H1 (cell line): ENCODE data around the gene CRPPA. TPM values are rescaled to one million over a fixed set of nuclear protein-coding genes. Genes with fewer than 3 reads are reported as not detected.

Source experiments
- CTCF ChIA-PET: fragments of 300-600 bp; sonication (Branson Sonifier 250); formaldehyde crosslinking; loops from one replicate; lab custom pipeline; 2021; ENCODE audit not compliant: partially characterized antibody; lab: Charles Lee
- POLR2A ChIA-PET: fragments of 300-600 bp; sonication (Branson Sonifier 250); formaldehyde crosslinking; loops from one replicate; lab custom pipeline; 2021; ENCODE audit warnings: inconsistent platforms; ENCODE audit not compliant: partially characterized antibody; lab: Charles Lee
- DNase-seq, 2 experiments: peaks; one replicate each; pipeline versions ENCODE4 v3.0.0 to v3.0.0-alpha.2; 2010 to 2022; ENCODE audit warnings: low spot score in 2 of 2, low read depth in 1 of 2, mixed read lengths in 1 of 2
- FAIRE-seq: peaks from 2 replicates; lab custom pipeline; 2011; peaks lifted over from hg19 to GRCh38; lab: Jason Lieb, UNC
- H2AFZ ChIP-seq: 2 replicates; pipeline ENCODE4 v1.8.1; 2012; ENCODE audit warnings: low read length, inconsistent platforms
- H2AK5ac ChIP-seq: 2 replicates; pipeline ENCODE4 v1.6.1; 2013; ENCODE audit warnings: low read depth, low read length
- H2BK120ac ChIP-seq: replicated peaks from 2 replicates; pipeline ENCODE3; 2013; ENCODE audit warnings: low read depth, low read length, inconsistent platforms
- H2BK12ac ChIP-seq: 2 replicates; pipeline ENCODE4 v1.6.1; 2013; ENCODE audit warnings: low read depth, low read length
- H2BK15ac ChIP-seq: 2 replicates; pipeline ENCODE4 v1.6.1; 2013; ENCODE audit warnings: low read length
- H2BK20ac ChIP-seq: 2 replicates; pipeline ENCODE4 v1.6.1; 2013; ENCODE audit warnings: low read length
- H2BK5ac ChIP-seq: 2 replicates; pipeline ENCODE4 v1.6.1; 2013; ENCODE audit warnings: low read depth, low read length
- H3K14ac ChIP-seq: 2 replicates; pipeline ENCODE4 v1.6.1; 2013; ENCODE audit warnings: inconsistent platforms; ENCODE audit not compliant: insufficient read length
- H3K18ac ChIP-seq: 2 replicates; pipeline ENCODE4 v1.6.1; 2013; ENCODE audit warnings: low read length; ENCODE audit errors: extremely low read depth
- H3K23ac ChIP-seq: 2 replicates; pipeline ENCODE4 v1.6.1; 2013; ENCODE audit warnings: inconsistent platforms; ENCODE audit not compliant: insufficient read length
- H3K23me2 ChIP-seq: 2 replicates; pipeline ENCODE4 v1.6.1; 2013; ENCODE audit warnings: low read depth, low read length
- H3K27ac ChIP-seq: 2 replicates; pipeline ENCODE4 v1.6.1; 2011; ENCODE audit warnings: low read depth, low read length, inconsistent platforms
- H3K27me3 ChIP-seq, 4 experiments: replicated peaks in 1 of 4; 1 replicate in 1 of 4; 2 replicates in 3 of 4; pipeline versions ENCODE4 v1.6.1 to v1.8.1; 2011 to 2013; ENCODE audit warnings: low read length in 3 of 4, mild to moderate bottlenecking in 3 of 4, inconsistent platforms in 2 of 4, mixed read lengths in 2 of 4, moderate library complexity in 1 of 4; ENCODE audit not compliant: control insufficient read depth in 3 of 4, insufficient read depth in 3 of 4; ENCODE audit errors: extremely low read depth in 1 of 4
- H3K36me3 ChIP-seq, 4 experiments: 2 replicates each; pipeline versions ENCODE4 v1.6.1 to v1.8.1; 2011 to 2013; ENCODE audit warnings: mild to moderate bottlenecking in 4 of 4, low read length in 3 of 4, moderate library complexity in 2 of 4, control low read depth in 1 of 4, inconsistent platforms in 1 of 4; ENCODE audit not compliant: insufficient read depth in 4 of 4, control insufficient read depth in 2 of 4
- H3K4ac ChIP-seq: replicated peaks from 2 replicates; pipeline ENCODE3; 2013; ENCODE audit warnings: low read length, low read depth, mixed read lengths, inconsistent platforms; ENCODE audit not compliant: insufficient read length
- H3K4me1 ChIP-seq, 4 experiments: replicated peaks in 1 of 4; 1 replicate in 1 of 4; 2 replicates in 3 of 4; pipeline versions ENCODE4 v1.6.1 to v1.8.1; 2011 to 2013; ENCODE audit warnings: low read length in 3 of 4, inconsistent platforms in 2 of 4, mixed read lengths in 1 of 4; ENCODE audit not compliant: insufficient read depth in 4 of 4, control insufficient read depth in 3 of 4
- H3K4me2 ChIP-seq, 2 experiments: 2 replicates each; pipeline versions ENCODE4 v1.6.1 to v1.8.1; 2011 to 2013; ENCODE audit warnings: low read depth in 2 of 2, low read length in 2 of 2, control low read depth in 1 of 2, inconsistent platforms in 1 of 2, mild to moderate bottlenecking in 1 of 2; ENCODE audit not compliant: insufficient read depth in 1 of 2
- H3K4me3 ChIP-seq, 4 experiments: fragments of 200-600, 300-600 bp in 1 of 4; sonication (generic), shearing (Covaris generic), sonication (Bioruptor Twin) in 1 of 4; 2 replicates each; pipeline versions ENCODE4 v1.5.1 to v1.8.1; 2011 to 2016; ENCODE audit warnings: low read length in 4 of 4, low read depth in 3 of 4, control low read depth in 2 of 4, inconsistent platforms in 2 of 4, mild to moderate bottlenecking in 2 of 4, mixed read lengths in 1 of 4, moderate library complexity in 1 of 4; ENCODE audit not compliant: insufficient read depth in 2 of 4; ENCODE audit errors: extremely low read depth in 1 of 4
- H3K56ac ChIP-seq: replicated peaks from 2 replicates; pipeline ENCODE3; 2013; ENCODE audit warnings: low read depth, mild to moderate bottlenecking, mixed read lengths, low read length, inconsistent platforms; ENCODE audit not compliant: insufficient read length
- H3K79me1 ChIP-seq: 2 replicates; pipeline ENCODE4 v1.6.1; 2013; ENCODE audit warnings: low read depth, low read length, control low read depth
- H3K79me2 ChIP-seq, 2 experiments: 2 replicates each; pipeline versions ENCODE4 v1.6.1 to v1.8.1; 2012 to 2013; ENCODE audit warnings: low read length in 2 of 2, mild to moderate bottlenecking in 2 of 2, inconsistent platforms in 1 of 2; ENCODE audit not compliant: insufficient read depth in 2 of 2, control insufficient read depth in 1 of 2
- H3K9ac ChIP-seq, 4 experiments: replicated peaks in 1 of 4; 1 replicate in 1 of 4; 2 replicates in 3 of 4; pipeline versions ENCODE4 v1.6.1 to v1.8.1; 2011 to 2013; ENCODE audit warnings: low read depth in 3 of 4, low read length in 3 of 4, control low read depth in 2 of 4, mild to moderate bottlenecking in 2 of 4, moderate library complexity in 2 of 4, inconsistent platforms in 1 of 4; ENCODE audit errors: extremely low read depth in 1 of 4
- H3K9me3 ChIP-seq, 2 experiments: 2 replicates each; pipeline versions ENCODE4 v1.6.1 to v1.8.1; 2012 to 2013; ENCODE audit warnings: mild to moderate bottlenecking in 2 of 2, moderate library complexity in 2 of 2, control low read depth in 1 of 2, inconsistent platforms in 1 of 2, low read depth in 1 of 2, low read length in 1 of 2, mixed read lengths in 1 of 2; ENCODE audit not compliant: insufficient read depth in 2 of 2
- H4K20me1 ChIP-seq, 2 experiments: replicated peaks in 1 of 2; 2 replicates each; pipeline versions ENCODE3 to v1.8.1; 2011 to 2013; ENCODE audit warnings: inconsistent platforms in 2 of 2, low read length in 2 of 2, mild to moderate bottlenecking in 1 of 2; ENCODE audit not compliant: insufficient read depth in 2 of 2, control insufficient read depth in 1 of 2
- H4K5ac ChIP-seq: 2 replicates; pipeline ENCODE4 v1.6.1; 2013; ENCODE audit warnings: low read length, low read depth, mixed read lengths, inconsistent platforms; ENCODE audit not compliant: insufficient read length
- H4K8ac ChIP-seq: 2 replicates; pipeline ENCODE4 v1.8.0; 2013; ENCODE audit warnings: mild to moderate bottlenecking, moderate library complexity, low read length, inconsistent platforms; ENCODE audit not compliant: insufficient read depth; ENCODE audit errors: extremely low read depth
- H4K91ac ChIP-seq: replicated peaks from 2 replicates; pipeline ENCODE3; 2013; ENCODE audit warnings: low read length, mixed read lengths, inconsistent platforms; ENCODE audit not compliant: insufficient read length
- CEBPB ChIP-seq: IDR thresholded peaks from 2 replicates; pipeline ENCODE4 v1.6.1; 2012; ENCODE audit warnings: low read depth, low read length
- CTBP2 ChIP-seq: IDR thresholded peaks from 2 replicates; pipeline ENCODE4 v1.7.0; 2011; ENCODE audit warnings: borderline replicate concordance, mild to moderate bottlenecking, moderate library complexity, mixed read lengths, low read length; ENCODE audit not compliant: insufficient read depth, insufficient read length
- EGR1 ChIP-seq: IDR thresholded peaks from 2 replicates; pipeline ENCODE4 v1.6.1; 2011; ENCODE audit warnings: low read depth, low read length, borderline replicate concordance
- EP300 ChIP-seq, 2 experiments: IDR thresholded peaks; 1 replicate in 1 of 2; 2 replicates in 1 of 2; pipeline ENCODE4 v1.6.1; 2011 to 2012; ENCODE audit warnings: low read depth in 2 of 2, low read length in 2 of 2, mild to moderate bottlenecking in 2 of 2, borderline replicate concordance in 1 of 2, inconsistent platforms in 1 of 2, moderate library complexity in 1 of 2
- JUND ChIP-seq: IDR thresholded peaks from 2 replicates; pipeline ENCODE4 v1.6.1; 2011; ENCODE audit warnings: mild to moderate bottlenecking, improper control_type of control experiment, low read length
- KDM1A ChIP-seq: fragments of 200-600, 300-600 bp; sonication (generic); IDR thresholded peaks from 2 replicates; pipeline ENCODE4 v1.7.1; 2016; ENCODE audit warnings: mild to moderate bottlenecking, low read length, borderline replicate concordance
- MAX ChIP-seq: IDR thresholded peaks from 2 replicates; pipeline ENCODE4 v1.6.1; 2012; ENCODE audit warnings: inconsistent platforms
- NANOG ChIP-seq: IDR thresholded peaks from 2 replicates; pipeline ENCODE4 v1.6.1; 2011; ENCODE audit warnings: low read length, low read depth, mild to moderate bottlenecking, inconsistent platforms; ENCODE audit not compliant: insufficient read depth, poor library complexity, severe bottlenecking
- NRF1 ChIP-seq: IDR thresholded peaks from 2 replicates; pipeline ENCODE4 v1.6.1; 2011; ENCODE audit warnings: mild to moderate bottlenecking, low read depth, low read length, improper control_type of control experiment
- RFX5 ChIP-seq: IDR thresholded peaks from 2 replicates; pipeline ENCODE4 v1.6.1; 2011; ENCODE audit warnings: low read depth, low read length, improper control_type of control experiment, borderline replicate concordance
- RNF2 ChIP-seq: fragments of 200-900, 300-1000 bp; sonication (generic); IDR thresholded peaks from 2 replicates; pipeline ENCODE4 v1.7.1; 2016; ENCODE audit warnings: borderline replicate concordance, low read depth, mild to moderate bottlenecking, antibody characterized with exemption, low read length; ENCODE audit not compliant: poor library complexity, severe bottlenecking; ENCODE audit errors: missing control alignments
- SAP30 ChIP-seq: fragments of 300-600 bp; sonication (generic); IDR thresholded peaks from 2 replicates; pipeline ENCODE4 v1.7.1; 2012; ENCODE audit warnings: low read length, moderate library complexity, mild to moderate bottlenecking, inconsistent platforms; ENCODE audit not compliant: insufficient read depth, insufficient replicate concordance
- SUZ12 ChIP-seq: fragments of 200-600 bp; sonication (generic); IDR thresholded peaks from 2 replicates; pipeline ENCODE4 v1.6.1; 2012; ENCODE audit warnings: mild to moderate bottlenecking, inconsistent platforms, low read length, moderate library complexity, mixed read lengths
- TAF1 ChIP-seq: IDR thresholded peaks from 2 replicates; pipeline ENCODE4 v1.6.1; 2011; ENCODE audit warnings: mild to moderate bottlenecking, low read depth, low read length
- WGBS, 2 experiments: shearing (Covaris generic) in 1 of 2; methylation state at CpG; one replicate each; pipeline versions ENCODE4 v1.1.6 to v1.1.7; 2013 to 2015; ENCODE audit warnings: low lambda C conversion rate in 2 of 2, mixed read lengths in 2 of 2, inconsistent platforms in 1 of 2, low coverage in 1 of 2, missing lambda C conversion rate in 1 of 2; ENCODE audit not compliant: insufficient replicate concordance in 2 of 2, insufficient coverage in 1 of 2, insufficient read length in 1 of 2; ENCODE audit errors: extremely low coverage in 1 of 2, missing lambda C conversion rate in 1 of 2; 5-methylcytosine and 5-hydroxymethylcytosine counted together
- polyA plus RNA-seq, 7 experiments: library from polyadenylated mRNA; depleted of rRNA in 3 of 7; stranded (reverse) in 5 of 7; unstranded in 2 of 7; fragments of >200 nt in 5 of 7; fragments of 200-250 nt in 2 of 7; gene quantifications; 1 replicate in 5 of 7; 2 replicates in 1 of 7; 4 replicates in 1 of 7; pipeline versions ENCODE4 v1.2.1 to v1.2.3, GENCODE V29; 2011 to 2013; ENCODE audit warnings: missing spikeins in 2 of 7, mixed read lengths in 2 of 7
- total RNA-seq: library from RNA; stranded (reverse); fragmentation: NEBNext Ultra II Directional; extraction: Animal tissue kit (Norgen Biotek cat#: 25700); gene quantifications from 2 replicates; pipeline ENCODE4 v1.2.1, GENCODE V29; 2021

Gene CRPPA
- total and polyA plus RNA-seq, 2 of the 8 experiments (the other 6 are each of a cell fraction or from before 2014, with no cell fraction given), result 0.23 to 0.39 TPM

DNA sequence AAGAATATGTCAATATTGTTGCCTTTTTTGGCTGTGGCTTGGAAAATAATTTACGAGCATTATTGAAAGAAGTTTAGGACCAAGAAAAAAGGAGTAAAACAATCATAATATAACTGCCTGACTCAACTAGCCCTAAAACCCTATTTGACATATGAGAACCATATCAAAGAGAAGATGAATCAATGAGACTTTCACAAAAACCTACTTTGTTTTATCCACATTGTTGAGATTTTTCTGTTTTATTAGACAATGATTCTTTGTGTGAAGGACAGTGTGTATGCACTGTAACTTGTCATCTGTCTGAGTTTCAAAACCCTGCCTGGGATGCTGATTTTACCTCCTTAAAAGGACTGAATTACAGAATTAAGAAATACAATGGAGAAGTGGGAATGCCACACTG lies 25.2 kb upstream of the CRPPA start:
- no peak overlapping the region for H2AK5ac ChIP-seq
- no peak overlapping the region for H2BK20ac ChIP-seq
- ChIA-PET CTCF (interaction anchor here (1.1 kb wide), 1 partner anchor 27 kb away, joined by 3 read pairs; no protein-coding TSS in a partner anchor), POLR2A (no interaction called here)
- no peak for DNase-seq
- no peak overlapping the region for H3K23ac ChIP-seq
- no peaks in the 10 kb centered on the region for H3K9me3 ChIP-seq
- H2BK120ac ChIP-seq, result no peak overlapping the region
- no peak overlapping the region for H3K9ac ChIP-seq
- H3K4me2 ChIP-seq, result no peak overlapping the region
- WGBS, 2 experiments, result 91% methylated on average over 1 of the region's 1 CpG; no CpG with 5 or more reads in 1 of the 2 experiments
- H4K5ac ChIP-seq, result no peak overlapping the region
- no peaks in the 10 kb centered on the region for H3K79me1 ChIP-seq
- no peak overlapping the region for H3K56ac ChIP-seq
- H3K23me2 ChIP-seq, result no peaks in the 10 kb centered on the region
- H3K79me2 ChIP-seq, result no peaks in the 10 kb centered on the region
- H3K18ac ChIP-seq, result no peak overlapping the region
- H4K91ac ChIP-seq, result no peak overlapping the region
- no peak overlapping the region for H3K4me3 ChIP-seq
- no peak overlapping the region for H4K8ac ChIP-seq
- H2BK12ac ChIP-seq, result no peak overlapping the region
- H3K27me3 ChIP-seq, result no peaks in the 10 kb centered on the region
- no peak overlapping the region for H2AFZ ChIP-seq
- no peaks in the 10 kb centered on the region for H4K20me1 ChIP-seq
- no peak overlapping the region for H2BK5ac ChIP-seq
- no peak for FAIRE-seq
- H3K4me1 ChIP-seq, result no peaks in the 10 kb centered on the region
- H2BK15ac ChIP-seq, result no peak overlapping the region
- no peak overlapping the region for H3K14ac ChIP-seq
- no peaks in the 10 kb centered on the region for H3K36me3 ChIP-seq
- H3K4ac ChIP-seq, result no peak overlapping the region
- H3K27ac ChIP-seq, result no peak overlapping the region
- TF ChIP-seq SAP30 (no peak), MAX (no peak), NRF1 (no peak), CEBPB (no peak), RFX5 (no peak), KDM1A (no peak), SUZ12 (no peak), RNF2 (no peak), EGR1 (no peak), EP300 (IDR thresholded peaks at IDR 0.05; ENCODE audit: borderline replicate concordance in 1 of 2, low read depth in 2 of 2, low read length in 2 of 2) (no peak), TAF1 (no peak), NANOG (no peak), CTBP2 (no peak), JUND (no peak)
